Measurements from ENCODE around the gene PUS3.

Gene PUS3

GRCh38 chr11:125931116-125931515 is 28.1 kb upstream of the PUS3 start:
- Histone ChIP-seq H3K36me3 (ENCODE audit: insufficient read depth) (no peaks in the 10 kb centered on the region), H3K27me3 (ENCODE audit: insufficient read depth, low read depth) (no peaks in the 10 kb centered on the region), H3K27ac (no peak overlapping the region), H2AFZ (ENCODE audit: low read depth) (no peak overlapping the region), H3K79me2 (ENCODE audit: insufficient read depth, low read depth) (no peaks in the 10 kb centered on the region), H4K20me1 (ENCODE audit: insufficient read depth) (no peaks in the 10 kb centered on the region), H3K9ac (no peak overlapping the region), H3K4me3 (IDR thresholded peaks at IDR 0.05; ENCODE audit: insufficient read depth, low read depth, low read length) (no peak overlapping the region), H3K4me2 (no peak overlapping the region), H3K4me1 (ENCODE audit: low read depth, poor library complexity, severe bottlenecking) (no peaks in the 10 kb centered on the region)
- TF ChIP-seq CTCF (conservative IDR thresholded peaks at IDR 0.05; ENCODE audit: low read depth, low read length), result no peak

GRCh38 chr11:125930076-125930450 is 27.1 kb upstream of the PUS3 start:
- TF ChIP-seq CTCF (conservative IDR thresholded peaks at IDR 0.05; ENCODE audit: low read depth, low read length), result no peak
- no peaks in the 10 kb centered on the region for H3K27me3 ChIP-seq (ENCODE audit: insufficient read depth, low read depth)
- H3K27ac ChIP-seq, result no peak overlapping the region
- H3K9ac ChIP-seq, result no peak overlapping the region
- no peaks in the 10 kb centered on the region for H4K20me1 ChIP-seq (ENCODE audit: insufficient read depth)
- H2AFZ ChIP-seq (ENCODE audit: low read depth), result no peak overlapping the region
- H3K36me3 ChIP-seq (ENCODE audit: insufficient read depth), result no peaks in the 10 kb centered on the region
- no peaks in the 10 kb centered on the region for H3K4me1 ChIP-seq (ENCODE audit: low read depth, poor library complexity, severe bottlenecking)
- no peaks in the 10 kb centered on the region for H3K79me2 ChIP-seq (ENCODE audit: insufficient read depth, low read depth)
- no peak overlapping the region for H3K4me3 ChIP-seq (IDR thresholded peaks at IDR 0.05; ENCODE audit: insufficient read depth, low read depth, low read length)
- no peak overlapping the region for H3K4me2 ChIP-seq

- Histone ChIP-seq H4K20me1 (ENCODE audit: insufficient read depth) (no peaks in the 10 kb centered on the region), H3K27ac (no peak overlapping the region), H3K36me3 (ENCODE audit: insufficient read depth) (no peaks in the 10 kb centered on the region), H3K79me2 (ENCODE audit: insufficient read depth, low read depth) (no peaks in the 10 kb centered on the region), H3K4me2 (no peak overlapping the region), H3K4me1 (ENCODE audit: low read depth, poor library complexity, severe bottlenecking) (no peaks in the 10 kb centered on the region), H2AFZ (ENCODE audit: low read depth) (no peak overlapping the region), H3K9ac (no peak overlapping the region), H3K4me3 (IDR thresholded peaks at IDR 0.05; ENCODE audit: insufficient read depth, low read depth, low read length) (no peak overlapping the region), H3K27me3 (ENCODE audit: insufficient read depth, low read depth) (no peaks in the 10 kb centered on the region)
- TF ChIP-seq CTCF (conservative IDR thresholded peaks at IDR 0.05; ENCODE audit: low read depth, low read length), result no peak
Measured at GRCh38 chr11:125929445-125930075, 26.6 kb upstream of the PUS3 start.

- H3K4me2 ChIP-seq, result no peak overlapping the region
- H3K27me3 ChIP-seq (ENCODE audit: insufficient read depth, low read depth), result no peaks in the 10 kb centered on the region
- H3K9ac ChIP-seq, result no peak overlapping the region
- no peaks in the 10 kb centered on the region for H3K36me3 ChIP-seq (ENCODE audit: insufficient read depth)
- H3K4me3 ChIP-seq (IDR thresholded peaks at IDR 0.05; ENCODE audit: insufficient read depth, low read depth, low read length), result no peak overlapping the region
- peaks cover 6% of the 10 kb centered on the region for H3K4me1 ChIP-seq (ENCODE audit: low read depth, poor library complexity, severe bottlenecking)
- H3K27ac ChIP-seq, result no peak overlapping the region
- H2AFZ ChIP-seq (ENCODE audit: low read depth), result no peak overlapping the region
- no peaks in the 10 kb centered on the region for H3K79me2 ChIP-seq (ENCODE audit: insufficient read depth, low read depth)
- TF ChIP-seq CTCF (conservative IDR thresholded peaks at IDR 0.05; ENCODE audit: low read depth, low read length), result no peak
- no peaks in the 10 kb centered on the region for H4K20me1 ChIP-seq (ENCODE audit: insufficient read depth)
Measured at GRCh38 chr11:125926682-125927081, 23.7 kb upstream of the PUS3 start.
